Ecto neural progenitor cell (in vitro differentiated cells): Measurements from ENCODE around the gene NXPH1.
"Not testable (repeated sequence)": the region's sequence is repeated elsewhere in the genome, so short reads cannot be mapped to it uniquely, and the experiment has no call there.

Experiments
- DNase-seq: peaks from one replicate; pipeline ENCODE4 v3.0.0-alpha.2; 2018; ENCODE audit warnings: low spot score

The NXPH1 gene

DNA sequence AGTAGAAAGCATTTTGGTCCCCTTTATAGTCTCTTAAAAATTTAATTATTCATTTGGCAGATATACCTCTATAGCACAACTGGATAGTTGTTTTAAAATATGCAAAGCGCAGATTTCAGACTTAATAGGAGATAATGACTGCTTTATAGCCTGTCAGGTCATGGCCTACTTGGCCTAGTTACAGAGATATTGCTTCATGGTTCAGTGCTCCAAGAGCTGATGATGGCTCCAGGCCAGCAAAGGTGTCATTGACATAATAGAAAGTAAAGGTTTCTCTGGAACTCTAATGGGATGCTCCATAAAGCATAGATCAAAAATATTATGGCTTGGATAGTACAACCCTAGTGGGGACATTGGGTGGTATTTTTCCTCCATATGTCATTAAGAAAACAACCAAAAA lies 285.7 kb downstream of the NXPH1 start:
- no peak for DNase-seq

DNA sequence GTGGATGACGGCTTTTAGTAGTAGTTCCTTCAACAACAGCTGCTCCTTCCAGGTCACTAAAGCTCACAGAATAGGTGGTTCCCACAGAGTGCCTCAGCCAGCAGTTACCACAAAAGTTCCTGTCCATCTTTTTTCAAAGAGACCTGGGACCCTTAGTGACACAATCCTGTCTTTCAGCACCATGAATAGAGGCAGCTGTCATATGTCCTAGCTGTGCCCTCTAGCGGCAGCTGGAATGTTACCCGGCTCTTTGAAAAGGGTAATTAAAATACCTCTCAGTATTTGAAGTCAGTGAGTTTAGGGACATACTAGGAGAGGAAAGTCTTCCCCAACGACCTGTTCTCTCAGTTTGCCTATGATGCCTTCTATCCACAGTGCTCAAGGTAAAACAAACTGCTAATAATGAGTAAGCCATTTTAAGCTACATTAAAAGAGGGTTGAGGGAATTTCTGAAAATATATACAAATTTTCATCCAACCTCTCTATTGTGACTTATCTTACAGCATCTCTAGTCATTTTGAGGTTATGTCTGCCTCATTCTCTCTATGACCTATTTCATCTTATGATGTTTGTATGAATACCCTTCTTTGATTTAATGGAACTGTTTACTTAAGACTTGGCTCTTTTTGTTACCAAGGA lies 290.8 kb downstream of the NXPH1 start:
- peak; percentile 69 for DNase-seq

DNA sequence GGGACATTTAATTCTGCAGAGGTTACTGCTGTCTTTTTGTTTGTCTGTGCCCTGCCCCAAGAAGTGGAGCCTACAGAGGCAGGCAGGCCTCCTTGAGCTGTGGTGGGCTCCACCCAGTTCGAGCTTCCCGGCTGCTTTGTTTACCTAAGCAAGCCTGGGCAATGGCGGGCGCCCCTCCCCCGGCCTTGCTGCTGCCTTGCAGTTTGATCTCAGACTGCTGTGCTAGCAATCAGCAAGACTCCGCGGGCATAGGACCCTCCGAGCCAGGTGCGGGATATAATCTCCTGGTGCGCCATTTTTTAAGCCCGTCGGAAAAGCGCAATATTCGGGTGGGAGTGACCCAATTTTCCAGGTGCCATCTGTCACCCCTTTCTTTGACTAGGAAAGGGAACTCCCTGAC lies 298.3 kb downstream of the NXPH1 start:
- not testable (repeated sequence) for DNase-seq

DNA sequence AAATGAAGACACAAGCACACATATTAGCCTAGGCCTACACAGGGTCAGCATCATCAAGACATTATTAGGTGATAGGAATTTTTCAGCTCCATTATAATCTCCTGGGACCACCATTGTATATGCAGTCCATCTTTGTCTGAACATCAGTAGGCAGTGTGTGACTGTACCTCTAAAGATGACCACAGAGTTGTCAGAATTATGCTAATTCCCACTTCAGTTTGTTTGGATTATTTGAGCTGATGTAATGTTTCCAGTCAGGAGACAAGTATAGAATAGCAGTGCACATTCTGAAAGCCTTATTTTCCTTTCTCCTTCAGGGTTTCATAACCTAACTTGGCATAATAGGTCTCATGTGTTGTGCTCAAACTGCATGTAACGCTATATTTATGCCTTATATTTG lies 306.4 kb downstream of the NXPH1 start:
- DNase-seq = no peak

DNA sequence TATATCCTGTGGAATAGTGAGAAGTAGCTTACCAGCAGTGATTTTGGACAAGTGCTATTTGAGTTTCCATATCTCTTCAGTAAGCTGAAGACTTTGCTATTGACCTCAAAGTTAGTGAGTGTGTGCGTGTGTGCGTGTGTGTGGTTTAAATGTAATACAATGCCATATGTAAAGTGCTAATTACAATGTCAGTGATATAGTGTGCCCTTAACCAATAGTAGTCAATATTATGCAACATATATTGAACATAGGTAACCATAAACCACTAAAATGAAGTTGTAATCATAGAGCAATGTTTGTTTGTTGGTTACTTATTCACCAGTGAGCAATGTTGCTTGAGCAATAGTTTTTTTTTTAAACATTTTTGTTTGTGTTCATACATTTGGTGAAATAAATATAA lies 309.4 kb downstream of the NXPH1 start:
- no peak for DNase-seq

DNA sequence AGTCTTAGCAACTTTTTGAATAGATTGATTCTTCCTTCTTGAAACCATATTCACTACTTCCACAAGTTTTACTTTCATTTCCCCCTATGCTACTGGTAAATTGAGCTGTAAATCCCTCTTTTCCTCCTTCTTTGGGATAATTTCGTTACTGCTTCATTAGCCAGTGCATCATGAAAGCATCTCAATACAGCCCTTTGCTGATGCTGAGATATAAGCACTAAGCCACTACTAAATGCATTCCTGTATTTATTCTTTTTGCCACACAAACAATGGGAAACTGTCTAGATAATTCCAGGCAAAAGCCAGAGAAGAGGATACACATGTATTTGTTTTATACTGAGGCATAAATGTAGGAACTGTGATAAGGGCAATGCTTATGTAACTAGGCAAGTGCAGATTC lies 313.9 kb downstream of the NXPH1 start:
- DNase-seq = no peak

DNA sequence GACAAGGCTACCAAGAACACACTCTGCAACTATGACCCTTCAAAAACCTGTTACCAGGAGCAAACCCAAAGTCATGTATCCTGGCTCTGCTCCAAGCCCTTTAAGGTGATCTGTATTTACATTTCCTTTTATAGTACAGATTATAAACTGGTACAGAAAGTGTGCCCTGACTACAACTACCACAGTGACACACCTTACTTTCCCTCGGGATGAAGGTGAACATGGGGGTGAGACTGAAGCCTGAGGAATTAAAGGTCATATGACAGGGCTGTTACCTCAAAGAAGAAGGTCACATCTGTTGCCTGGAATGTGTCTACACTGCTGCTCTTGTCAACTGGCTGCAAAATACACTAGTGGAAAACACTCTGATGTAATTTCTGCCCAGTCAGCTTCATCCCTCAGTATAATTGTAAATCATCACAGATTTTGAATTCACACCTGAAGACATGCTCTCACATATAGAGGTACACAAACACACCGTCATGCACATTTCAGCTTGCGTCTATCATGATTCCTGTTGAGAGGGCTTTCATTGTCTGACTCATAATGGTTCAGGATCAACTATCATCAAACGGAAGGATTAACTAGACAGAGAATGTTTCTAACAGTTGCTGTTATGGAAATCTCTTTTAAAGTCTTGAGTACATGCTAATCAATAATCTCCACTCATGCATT lies 318.3 kb downstream of the NXPH1 start:
- no peak for DNase-seq

DNA sequence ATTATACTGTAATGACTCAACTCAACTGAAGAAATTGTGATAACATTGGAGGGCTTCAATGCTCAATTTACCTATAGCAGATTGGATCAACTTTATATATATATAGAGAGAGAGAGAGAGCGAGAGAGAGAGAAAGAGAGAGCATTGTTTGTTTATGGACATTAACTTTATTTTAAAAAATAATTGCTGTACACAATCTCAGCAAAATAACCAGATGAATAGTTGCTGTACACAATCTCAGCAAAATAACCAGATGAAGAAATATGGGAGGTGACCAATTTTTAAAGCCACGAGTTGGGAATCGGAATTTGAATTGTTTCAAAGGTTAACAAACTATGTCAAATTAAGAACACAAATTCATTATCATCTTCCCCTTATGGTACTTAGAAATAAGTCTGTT lies 319.9 kb downstream of the NXPH1 start:
- DNase-seq = no peak

DNA sequence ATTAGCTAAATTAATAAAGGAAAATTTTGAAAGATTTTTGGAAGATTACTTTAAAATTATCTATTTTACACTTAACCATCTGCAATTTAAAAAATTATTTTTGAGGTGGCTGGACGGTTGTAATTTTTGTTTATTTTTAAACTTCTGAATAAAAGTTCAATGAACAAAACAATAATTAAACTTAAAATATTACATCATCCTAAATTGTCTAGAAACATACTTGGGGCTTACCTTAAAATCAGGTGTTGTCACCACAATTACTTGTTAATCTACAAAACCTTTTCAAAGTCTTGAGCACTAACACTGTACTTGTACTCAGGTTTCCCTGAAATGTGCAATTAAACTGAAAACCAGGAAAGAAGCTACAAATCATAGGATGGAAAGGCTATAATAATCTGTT lies 328.3 kb downstream of the NXPH1 start:
- no peak for DNase-seq

DNA sequence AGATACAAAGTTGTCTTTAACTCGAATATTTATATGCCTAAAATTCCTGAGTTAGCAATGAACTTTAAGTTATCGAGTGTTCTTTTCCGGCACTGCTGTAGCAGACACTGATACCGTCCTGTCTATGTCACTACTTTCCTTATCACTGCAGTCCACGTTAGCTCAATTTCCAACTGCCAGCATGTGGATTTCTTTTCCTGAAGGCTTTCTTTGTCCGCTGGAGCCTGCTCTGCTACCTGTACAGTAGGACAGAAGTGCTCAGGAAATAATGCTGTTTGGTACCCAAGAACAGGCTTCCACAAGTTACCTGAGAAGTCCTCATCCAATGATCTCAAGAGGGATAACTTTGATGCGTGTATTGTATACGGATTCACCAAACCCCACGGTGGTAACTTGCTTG lies 329.4 kb downstream of the NXPH1 start:
- no peak for DNase-seq

DNA sequence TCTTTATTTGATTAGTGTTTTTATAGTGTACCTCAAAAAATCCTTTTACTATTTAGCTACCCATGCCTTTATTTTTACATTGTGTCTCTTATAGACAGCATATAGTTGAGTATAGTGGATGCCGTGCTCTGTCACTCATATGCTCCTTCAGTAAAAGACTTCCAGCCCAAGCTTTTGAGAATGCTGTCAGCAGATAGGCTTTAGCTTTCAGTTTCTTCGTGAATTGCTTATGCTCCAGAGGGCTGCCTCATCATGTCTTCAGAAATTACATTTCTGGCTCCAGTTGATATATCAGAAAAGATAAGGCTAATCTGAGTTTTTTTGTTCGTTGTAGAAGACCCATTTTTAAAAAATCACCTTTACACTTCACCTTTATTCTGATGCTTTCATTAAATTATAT lies 332.0 kb downstream of the NXPH1 start:
- DNase-seq = no peak

DNA sequence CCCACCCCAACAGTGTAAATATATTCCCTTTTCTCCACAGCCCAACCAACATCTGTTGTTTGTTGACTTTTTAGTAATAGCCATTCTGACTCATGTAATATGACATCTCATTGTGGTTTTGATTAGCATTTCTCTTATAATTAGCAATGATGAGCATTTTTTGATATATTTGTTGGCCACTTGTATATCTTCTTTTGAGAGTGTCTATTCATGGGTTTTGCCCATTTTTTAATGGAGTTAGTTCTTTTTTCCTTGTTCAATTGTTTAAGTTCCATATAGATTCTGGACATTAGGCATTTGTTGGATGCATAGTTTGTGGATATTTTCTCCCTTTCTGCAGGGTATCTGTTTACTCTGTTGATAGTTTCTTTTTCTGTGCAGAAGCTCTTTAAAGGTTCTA lies 340.1 kb downstream of the NXPH1 start:
- no peak for DNase-seq

DNA sequence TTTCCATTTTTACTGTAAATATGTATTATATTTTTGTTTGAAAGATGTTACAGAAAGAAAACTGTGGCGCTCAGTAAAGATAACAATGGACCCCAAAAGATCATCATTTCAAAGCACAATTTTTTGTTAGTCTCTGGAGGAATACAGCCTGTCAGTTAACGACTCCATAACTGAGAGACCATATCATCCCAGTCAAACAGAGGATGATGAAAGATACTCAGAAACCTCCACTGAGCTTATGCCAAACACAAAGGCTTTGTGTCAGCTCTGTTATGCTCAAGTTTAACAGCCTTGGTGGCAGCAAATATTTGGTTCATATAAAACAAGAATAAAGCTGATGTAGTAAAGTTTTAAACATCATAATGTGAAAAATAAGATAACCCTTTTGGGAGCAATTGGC lies 345.1 kb downstream of the NXPH1 start:
- no peak for DNase-seq

DNA sequence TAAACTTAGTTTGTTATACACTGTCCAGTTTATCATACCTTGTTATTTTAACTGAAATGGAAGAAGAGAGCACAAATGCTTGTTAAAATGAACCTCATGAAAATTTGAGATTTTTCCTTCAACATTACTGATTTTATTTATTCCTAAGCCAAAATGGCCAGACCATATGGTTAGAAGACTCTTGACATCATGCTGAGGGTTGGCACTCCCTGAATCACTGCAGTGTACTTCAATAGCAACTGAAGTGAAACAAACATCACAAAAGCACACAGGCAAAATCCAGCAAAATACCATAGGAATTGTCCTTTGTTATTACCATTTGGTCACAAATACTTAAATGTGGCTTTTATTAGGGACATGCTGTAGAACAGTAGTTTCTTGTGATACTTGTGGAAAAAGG lies 347.8 kb downstream of the NXPH1 start:
- no peak for DNase-seq

DNA sequence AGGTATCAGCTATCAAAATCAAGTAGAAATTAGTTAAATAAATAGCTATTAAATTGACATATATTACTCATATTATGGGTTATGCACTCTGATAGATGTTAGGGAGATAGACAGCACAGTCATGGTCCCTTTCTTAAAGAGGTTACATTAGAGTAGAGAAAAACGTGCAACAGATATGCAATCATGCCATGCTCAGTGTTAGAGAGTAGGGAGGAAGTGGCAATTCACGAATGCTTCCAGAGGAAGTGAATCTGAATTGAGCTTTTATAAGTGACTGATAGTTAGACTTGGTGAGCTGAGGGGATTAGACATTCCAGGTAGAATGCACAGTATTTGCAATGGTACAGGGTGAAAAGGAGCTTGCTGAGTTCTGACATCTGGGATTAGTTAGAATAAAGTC lies 349.8 kb downstream of the NXPH1 start:
- DNase-seq = no peak

DNA sequence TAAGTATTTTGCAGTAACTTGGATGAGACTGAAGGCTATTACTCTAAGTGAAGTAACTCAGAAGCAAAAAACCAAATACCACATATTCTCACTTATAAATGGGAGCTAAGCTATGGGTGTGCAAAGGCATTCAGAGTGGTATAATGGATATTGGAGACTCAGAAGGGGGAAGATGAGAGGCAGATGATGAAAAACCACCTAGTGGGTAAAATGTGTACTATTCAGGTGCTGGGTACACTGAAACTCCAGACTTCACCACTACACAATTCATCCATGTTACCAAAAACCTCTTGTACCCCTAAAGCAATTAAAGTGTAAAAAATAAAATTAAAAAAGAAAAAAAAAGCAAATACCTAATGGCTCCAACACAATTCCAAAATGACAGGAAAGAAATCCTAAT lies 351.7 kb downstream of the NXPH1 start:
- no peak for DNase-seq

DNA sequence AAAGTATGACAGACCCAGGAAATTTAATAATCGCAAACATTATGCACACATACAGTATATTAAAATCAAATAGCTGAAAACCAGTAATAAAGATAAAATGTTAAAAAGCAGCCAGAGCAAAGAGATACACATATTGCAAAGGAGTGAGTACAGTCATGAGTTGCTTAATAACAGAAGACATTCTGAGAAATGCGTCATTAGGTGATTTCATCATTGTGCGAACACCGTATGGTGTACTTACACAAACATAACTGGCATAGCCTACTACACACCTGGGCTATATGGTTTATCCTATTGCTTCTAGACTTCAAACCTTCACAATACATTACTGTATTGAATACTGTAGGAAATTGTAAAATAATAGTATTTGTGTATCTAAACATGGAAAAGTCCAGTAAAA lies 367.6 kb downstream of the NXPH1 start:
- DNase-seq = no peak
